PC-3 (cell line): ENCODE measurements around the gene CFL1. TPM values are rescaled to one million over a fixed set of nuclear protein-coding genes. Genes with fewer than 3 reads are reported as not detected.

Experiments
- ATAC-seq: fragments of 200-7000 bp; cut with Tn5 transposase; 2 replicates; pipeline ENCODE4 v1.9.1; 2020; ENCODE audit warnings: mild to moderate bottlenecking, moderate library complexity
- BruUV-seq: library from RNA; stranded (reverse); fragments of 400-500 nt; replicated peaks from 2 replicates; lab custom pipeline; 2021; lab: Mats Ljungman, UMichigan
- CTCF ChIA-PET: fragments of 300-600 bp; sonication (Branson Sonifier 250); formaldehyde crosslinking; loops from one replicate; lab custom pipeline; 2022; ENCODE audit warnings: antibody characterized with exemption; lab: Charles Lee
- POLR2A ChIA-PET: fragments of 300-600 bp; sonication (Branson Sonifier 250); formaldehyde crosslinking; loops from one replicate; lab custom pipeline; 2022; ENCODE audit warnings: antibody characterized with exemption; ENCODE audit not compliant: unreplicated experiment; lab: Charles Lee
- DNase-seq: peaks from one replicate; pipeline ENCODE4 v3.0.0-alpha.2; 2015
- H2AFZ ChIP-seq: fragments of 300-600 bp; sonication (generic); 2 replicates; pipeline ENCODE4 v1.6.0; 2016; ENCODE audit warnings: antibody characterized with exemption, low read length
- H3F3A ChIP-seq: fragments of 300-600 bp; sonication (generic); one replicate; pipeline ENCODE4 v1.6.0; 2017; ENCODE audit warnings: antibody characterized with exemption, low read length, control low read depth, mild to moderate bottlenecking; ENCODE audit not compliant: unreplicated experiment
- H3K27ac ChIP-seq: fragments of 300-600 bp; sonication (generic); 2 replicates; pipeline ENCODE4 v1.5.1; 2016; ENCODE audit warnings: mild to moderate bottlenecking, low read length
- H3K27me3 ChIP-seq: fragments of 300-600 bp; sonication (generic); 2 replicates; pipeline ENCODE4 v1.6.1; 2016; ENCODE audit warnings: low read length, mixed read lengths
- H3K36me3 ChIP-seq: fragments of 300-600 bp; sonication (generic); 2 replicates; pipeline ENCODE4 v1.6.1; 2016; ENCODE audit warnings: low read depth, mixed run types, low read length, mixed read lengths
- H3K4me1 ChIP-seq: fragments of 300-600 bp; sonication (generic); 2 replicates; pipeline ENCODE4 v1.5.1; 2016; ENCODE audit warnings: low read length; ENCODE audit not compliant: insufficient read depth
- H3K4me2 ChIP-seq: fragments of 300-600 bp; sonication (generic); 2 replicates; pipeline ENCODE4 v1.6.0; 2016; ENCODE audit warnings: low read length
- H3K4me3 ChIP-seq: fragments of 300-600 bp; sonication (generic); 2 replicates; pipeline ENCODE4 v1.5.1; 2016; ENCODE audit warnings: mild to moderate bottlenecking, low read length, mixed read lengths
- H3K79me2 ChIP-seq: fragments of 300-600 bp; sonication (generic); 2 replicates; pipeline ENCODE4 v1.6.1; 2017; ENCODE audit warnings: low read length, mixed read lengths
- H3K9ac ChIP-seq: fragments of 300-600 bp; sonication (generic); 2 replicates; pipeline ENCODE4 v1.6.0; 2016; ENCODE audit warnings: mild to moderate bottlenecking, low read length
- H3K9me2 ChIP-seq: fragments of 300-600 bp; sonication (generic); replicated peaks from 2 replicates; pipeline ENCODE4 v1.6.1; 2016; ENCODE audit warnings: mixed run types, low read length, mixed read lengths
- H3K9me3 ChIP-seq: fragments of 300-600 bp; sonication (generic); 2 replicates; pipeline ENCODE4 v1.6.1; 2016; ENCODE audit warnings: low read length, mixed read lengths
- H4K20me1 ChIP-seq: fragments of 300-600 bp; sonication (generic); 2 replicates; pipeline ENCODE4 v1.6.1; 2016; ENCODE audit warnings: low read length, mixed read lengths
- CTCF ChIP-seq: fragments of 300-600 bp; sonication (generic); conservative IDR thresholded peaks from 2 replicates; pipeline ENCODE4 v1.5.1; 2017; ENCODE audit warnings: antibody characterized with exemption, low read depth, mild to moderate bottlenecking, low read length
- EZH2 ChIP-seq: fragments of 300-600 bp; sonication (generic); IDR thresholded peaks from one replicate; pipeline ENCODE4 v1.6.1; 2017; ENCODE audit warnings: antibody characterized with exemption, mild to moderate bottlenecking, low read length; ENCODE audit not compliant: unreplicated experiment
- EZH2phosphoT487 ChIP-seq: fragments of 300-600 bp; sonication (generic); IDR thresholded peaks from 2 replicates; pipeline ENCODE4 v1.6.1; 2018; ENCODE audit warnings: mild to moderate bottlenecking, antibody characterized with exemption, low read length, borderline replicate concordance
- intact Hi-C: fragments of 100-400 bp; cut with micrococcal nuclease; formaldehyde crosslinking; loops from 2 replicates; pipeline ENCODE4 v1.9.0; 2023
- total RNA-seq: library from RNA; depleted of rRNA; stranded (reverse); fragments of >200 nt; gene quantifications from 2 replicates; pipeline ENCODE4 v1.2.3, GENCODE V29; 2014

Gene CFL1
- total RNA-seq, 1 experiment from 2014 or later, result 2,710 TPM

GRCh38 chr11:65882120-65883057 is 24.4 kb upstream of the CFL1 start:
- H3F3A ChIP-seq, result no peaks in the 10 kb centered on the region
- intact Hi-C loops, result no loop called here
- ATAC-seq (no peak), DNase-seq (no peak)
- H3K79me2 ChIP-seq, result peaks cover 27% of the 10 kb centered on the region
- no peak for TF ChIP-seq CTCF
- no peak for TF ChIP-seq EZH2
- TF ChIP-seq EZH2phosphoT487, result no peak
- H2AFZ ChIP-seq, result no peak overlapping the region
- peaks cover 10% of the 10 kb centered on the region for H3K4me1 ChIP-seq
- H3K9me3 ChIP-seq, result no peaks in the 10 kb centered on the region
- H3K27me3 ChIP-seq, result no peaks in the 10 kb centered on the region
- POLR2A ChIA-PET, result no interaction called here
- H3K27ac ChIP-seq, result no peak overlapping the region
- CTCF ChIA-PET, result interaction anchor here (0.7 kb wide), 1 partner anchor 102 kb away, joined by 4 read pairs; no protein-coding TSS in a partner anchor
- peaks cover 37% of the 10 kb centered on the region for H3K36me3 ChIP-seq
- H3K4me3 ChIP-seq, result no peak overlapping the region
- H3K9ac ChIP-seq, result no peak overlapping the region
- H4K20me1 ChIP-seq, result no peaks in the 10 kb centered on the region
- no peak overlapping the region for H3K4me2 ChIP-seq
- no peaks in the 10 kb centered on the region for H3K9me2 ChIP-seq
- no TSS peak for BruUV-seq

GRCh38 chr11:65880844-65881421 is 23.0 kb upstream of the CFL1 start:
- ATAC-seq (peak; percentile 32), DNase-seq (no peak)
- no peak overlapping the region for H3K4me2 ChIP-seq
- no peaks in the 10 kb centered on the region for H3K9me3 ChIP-seq
- H3F3A ChIP-seq, result no peaks in the 10 kb centered on the region
- H3K9me2 ChIP-seq, result no peaks in the 10 kb centered on the region
- H3K27ac ChIP-seq, result no peak overlapping the region
- no peak overlapping the region for H3K9ac ChIP-seq
- peaks cover 13% of the 10 kb centered on the region; the same call in 1 of the 2 replicates for H3K79me2 ChIP-seq
- BruUV-seq, result no TSS peak
- ChIA-PET POLR2A (no interaction called here), CTCF (interaction anchor here (0.6 kb wide), 1 partner anchor 34 kb away, joined by 3 read pairs; no protein-coding TSS in a partner anchor)
- H3K36me3 ChIP-seq, result peaks cover 28% of the 10 kb centered on the region; the same call in 1 of the 2 replicates
- no peaks in the 10 kb centered on the region for H4K20me1 ChIP-seq
- intact Hi-C loops, result no loop called here
- no peak overlapping the region for H2AFZ ChIP-seq
- no peak overlapping the region for H3K4me3 ChIP-seq
- H3K4me1 ChIP-seq, result no peaks in the 10 kb centered on the region
- no peaks in the 10 kb centered on the region for H3K27me3 ChIP-seq
- TF ChIP-seq EZH2phosphoT487, result no peak

GRCh38 chr11:65880027-65880426 is 22.0 kb upstream of the CFL1 start:
- Histone ChIP-seq H3F3A (no peaks in the 10 kb centered on the region), H2AFZ (no peak overlapping the region), H3K4me3 (no peak overlapping the region), H3K4me1 (no peaks in the 10 kb centered on the region), H3K79me2 (peaks cover 8% of the 10 kb centered on the region; the same call in 1 of the 2 replicates), H3K9me2 (no peaks in the 10 kb centered on the region), H3K9ac (no peak overlapping the region), H3K36me3 (peaks cover 25% of the 10 kb centered on the region; the same call in 1 of the 2 replicates), H3K4me2 (no peak overlapping the region), H3K9me3 (no peaks in the 10 kb centered on the region), H3K27ac (no peak overlapping the region), H3K27me3 (no peaks in the 10 kb centered on the region), H4K20me1 (no peaks in the 10 kb centered on the region)
- DNase-seq, result no peak
- CTCF ChIA-PET, result no interaction called here
- BruUV-seq, result no TSS peak
- POLR2A ChIA-PET, result no interaction called here
- intact Hi-C loops, result no loop called here
- no peak for TF ChIP-seq EZH2
- TF ChIP-seq EZH2phosphoT487, result no peak
- no peak for TF ChIP-seq CTCF
- no peak for ATAC-seq
